ENCODE results near the gene TENM4. TPM values are rescaled to one million over a fixed set of nuclear protein-coding genes. Genes with fewer than 3 reads are reported as not detected.

Gene TENM4
- total RNA-seq, 1 experiment from 2014 or later = 25.0 TPM

GRCh38 chr11:78823588-78823987 is 617.2 kb downstream of the TENM4 start:
- ChIA-PET POLR2A (no interaction called here), CTCF (interaction anchor here (0.9 to 1.2 kb wide), 5 partner anchors 8 to 178 kb away, joined by 3 to 4 read pairs (median 3); no protein-coding TSS in a partner anchor)
- Mint-ChIP-seq H3K9me3 (no peaks in the 10 kb centered on the region), H3K27ac (no peak overlapping the region), H3K27me3 (ENCODE audit: low read depth) (no peaks in the 10 kb centered on the region), H3K4me3 (no peak overlapping the region), H3K36me3 (no peaks in the 10 kb centered on the region), H3K4me1 (peaks cover 7% of the 10 kb centered on the region)
- DNase-seq (ENCODE audit: low spot score) (no peak), ATAC-seq (no peak)
- TF ChIP-seq ERG (CRISPR knock-in tag; IDR thresholded peaks at IDR 0.05) (no peak), NFYB (CRISPR knock-in tag; conservative IDR thresholded peaks at IDR 0.05; ENCODE audit: low read depth) (no peak), ZNF219 (CRISPR knock-in tag; IDR thresholded peaks at IDR 0.05; ENCODE audit: borderline replicate concordance) (no peak), AFF4 (CRISPR knock-in tag; IDR thresholded peaks at IDR 0.05; ENCODE audit: borderline replicate concordance) (no peak), CREB1 (CRISPR knock-in tag; IDR thresholded peaks at IDR 0.05) (no peak), ZNF512 (CRISPR knock-in tag; IDR thresholded peaks at IDR 0.05; ENCODE audit: borderline replicate concordance) (no peak), USF2 (CRISPR knock-in tag; IDR thresholded peaks at IDR 0.05) (no peak), E2F1 (CRISPR knock-in tag; IDR thresholded peaks at IDR 0.05) (no peak), PRRX2 (CRISPR knock-in tag; IDR thresholded peaks at IDR 0.05) (no peak), ZNF532 (CRISPR knock-in tag; IDR thresholded peaks at IDR 0.05; ENCODE audit: borderline replicate concordance) (no peak), EMX1 (CRISPR knock-in tag; IDR thresholded peaks at IDR 0.05) (no peak)

All from WTC11 (cell line).